GM21381 (cell line): ENCODE measurements around the gene DIAPH3.

Experiments used
- ATAC-seq: cut with Tn5 transposase; IDR thresholded peaks from one replicate; pipeline ENCODE4 v1.9.1; 2021; ENCODE audit warnings: mild to moderate bottlenecking, moderate library complexity; ENCODE audit not compliant: unreplicated experiment

The DIAPH3 gene

GRCh38 chr13:59680429-59681024 lies 483.2 kb downstream of the DIAPH3 start:
- no peak for ATAC-seq

DNA sequence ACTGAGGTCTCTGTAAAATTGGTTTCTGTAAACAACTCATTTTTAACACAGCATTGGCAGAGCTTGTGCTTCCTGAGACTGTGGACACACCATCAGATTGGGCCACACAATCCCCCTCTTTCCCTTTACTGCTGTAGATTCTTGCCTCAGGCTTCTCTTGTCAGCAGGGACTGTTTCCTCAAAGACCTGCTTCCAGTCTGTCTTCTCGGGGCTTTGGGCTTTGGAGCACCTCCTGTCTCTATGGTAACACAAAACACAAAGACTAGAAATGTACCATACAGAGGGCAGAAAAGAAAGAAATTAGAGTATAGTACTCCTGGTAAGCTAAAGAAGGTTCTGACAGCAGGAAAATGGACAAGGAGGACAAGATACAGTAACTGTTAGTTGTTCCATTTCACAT lies 484.5 kb downstream of the DIAPH3 start:
- no peak for ATAC-seq

DNA sequence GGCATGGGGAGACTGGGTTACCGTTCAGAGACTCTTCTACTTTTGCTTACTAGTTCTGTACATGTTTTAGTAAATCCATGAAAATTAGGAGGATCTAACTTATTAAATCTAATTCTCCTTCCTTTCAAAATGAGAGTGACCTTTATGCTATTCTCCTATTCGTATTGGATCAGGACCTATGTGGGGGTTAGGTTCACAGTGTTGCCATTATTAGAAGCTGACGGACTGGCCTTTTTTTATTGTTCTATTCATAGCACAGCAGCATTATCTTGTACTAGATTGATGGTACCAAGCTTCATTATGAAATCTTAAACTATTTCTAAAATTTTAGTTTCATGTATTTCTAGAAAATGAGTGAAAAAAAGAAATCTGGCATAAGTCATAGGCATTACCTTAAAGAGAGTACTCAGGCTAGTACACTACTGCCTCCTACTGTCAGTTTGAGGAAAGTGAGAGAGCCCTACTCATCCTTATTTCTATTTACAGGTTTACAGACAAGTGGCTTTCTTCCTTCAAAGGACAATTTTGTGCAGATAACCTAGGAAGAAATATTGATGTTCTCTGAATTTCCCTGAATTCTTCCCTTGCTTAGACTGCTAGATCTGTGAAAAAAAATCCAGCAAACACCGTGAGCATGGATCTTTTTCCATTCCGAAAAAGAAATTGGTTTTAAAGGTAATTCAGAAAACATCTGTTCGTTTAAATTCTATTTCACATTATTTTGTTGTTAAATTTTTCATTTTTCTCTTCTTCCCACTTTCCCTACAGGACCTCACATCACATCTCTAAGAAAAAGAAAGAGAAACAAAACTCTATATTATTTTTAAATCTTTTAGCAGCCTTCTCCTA lies 485.5 kb downstream of the DIAPH3 start:
- peak; percentile 66 for ATAC-seq

- ATAC-seq: no peak
These were observed 486.3 kb downstream of the DIAPH3 start for GRCh38 chr13:59677430-59677829.

- ATAC-seq: peak; percentile 47
These were observed 489.1 kb downstream of the DIAPH3 start for GRCh38 chr13:59674616-59675015.

- ATAC-seq: no peak
These were observed 490.4 kb downstream of the DIAPH3 start for GRCh38 chr13:59673286-59673685.

GRCh38 chr13:59672445-59672844 lies 491.3 kb downstream of the DIAPH3 start:
- no peak for ATAC-seq

- no peak for ATAC-seq
These were observed 491.8 kb downstream of the DIAPH3 start for GRCh38 chr13:59671881-59672280.

DNA sequence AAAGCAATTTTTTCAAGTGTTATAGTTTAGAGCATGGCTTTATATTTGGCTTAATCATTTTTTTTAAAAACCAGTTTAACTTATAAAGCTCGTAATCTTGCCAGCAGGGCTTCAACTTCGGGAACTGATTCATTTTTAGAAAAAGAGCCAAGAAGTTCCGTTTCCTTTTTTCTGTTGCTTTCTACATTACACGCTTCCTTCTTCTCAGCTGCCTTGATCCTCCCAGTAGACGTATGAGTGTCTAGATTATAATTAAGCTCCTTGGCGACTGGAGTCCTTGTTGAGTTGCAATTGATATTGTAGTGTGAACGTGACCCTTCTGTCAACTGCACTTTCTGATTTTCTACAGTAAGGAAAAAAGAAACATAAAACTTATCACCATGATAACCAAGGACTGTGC lies 497.2 kb downstream of the DIAPH3 start:
- ATAC-seq: no peak

DNA sequence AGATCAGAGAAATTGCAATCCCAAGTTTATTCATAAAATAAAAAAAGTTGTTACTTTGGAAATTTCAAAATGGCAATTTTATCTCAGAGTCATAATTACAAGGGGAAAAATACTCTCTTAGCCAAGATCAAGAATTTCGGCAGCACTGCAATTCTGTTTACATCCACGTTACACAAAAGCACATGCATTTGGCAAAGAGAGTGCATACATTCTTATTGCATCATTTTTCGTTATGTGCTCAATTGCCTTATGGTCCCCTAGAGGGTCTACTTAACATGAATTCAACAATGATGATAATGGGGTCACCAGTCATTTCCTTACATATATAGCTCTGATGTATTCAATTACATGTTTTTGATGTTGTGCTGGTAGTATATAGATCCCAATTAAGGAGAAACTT lies 498.0 kb downstream of the DIAPH3 start:
- no peak for ATAC-seq

GRCh38 chr13:59665184-59665583 lies 498.5 kb downstream of the DIAPH3 start:
- no peak for ATAC-seq

DNA sequence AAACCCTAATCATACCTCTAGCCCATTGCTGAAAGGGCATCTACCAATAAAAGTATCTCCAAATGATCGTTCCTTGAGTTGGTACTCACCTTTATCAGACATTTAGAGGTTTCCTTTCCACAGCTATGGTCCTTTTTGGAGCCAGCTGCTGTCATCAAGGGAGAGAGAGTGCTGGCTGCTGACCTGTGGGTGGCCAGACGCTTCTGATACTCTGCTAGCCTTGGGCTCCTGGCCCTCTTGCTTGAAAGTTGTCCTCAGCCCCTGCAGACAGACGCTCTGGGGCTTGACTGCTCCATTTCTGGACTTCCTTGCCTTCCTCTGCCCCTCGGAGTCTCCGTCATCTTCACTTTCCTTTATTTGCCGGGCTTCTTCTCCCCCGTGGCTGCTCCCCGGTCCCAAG lies 499.1 kb downstream of the DIAPH3 start:
- ATAC-seq: no peak

- ATAC-seq: no peak
These were observed 500.0 kb downstream of the DIAPH3 start for GRCh38 chr13:59663707-59664106.

DNA sequence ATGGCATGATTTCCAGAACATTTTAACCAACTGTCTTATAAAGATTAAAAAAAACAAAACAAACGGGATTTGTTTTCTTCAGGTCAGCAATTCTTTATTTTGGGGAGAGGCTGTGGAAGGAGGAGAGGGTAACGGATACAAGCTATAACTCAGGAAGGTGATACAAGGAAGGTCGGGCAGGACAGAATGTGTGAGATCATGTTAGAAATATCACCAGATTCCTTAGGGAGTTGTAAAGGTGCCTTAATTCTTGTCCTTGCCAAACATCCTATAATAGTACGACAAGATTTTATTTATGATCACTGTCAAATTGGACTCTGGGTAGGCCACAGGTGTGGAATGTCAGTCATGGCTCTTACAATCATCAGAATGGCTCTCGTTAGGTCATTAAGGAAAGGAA lies 503.1 kb downstream of the DIAPH3 start:
- no peak for ATAC-seq

- no peak for ATAC-seq
These were observed 503.7 kb downstream of the DIAPH3 start for GRCh38 chr13:59659981-59660380.

- no peak for ATAC-seq
These were observed 504.9 kb downstream of the DIAPH3 start for GRCh38 chr13:59658738-59659330.

DNA sequence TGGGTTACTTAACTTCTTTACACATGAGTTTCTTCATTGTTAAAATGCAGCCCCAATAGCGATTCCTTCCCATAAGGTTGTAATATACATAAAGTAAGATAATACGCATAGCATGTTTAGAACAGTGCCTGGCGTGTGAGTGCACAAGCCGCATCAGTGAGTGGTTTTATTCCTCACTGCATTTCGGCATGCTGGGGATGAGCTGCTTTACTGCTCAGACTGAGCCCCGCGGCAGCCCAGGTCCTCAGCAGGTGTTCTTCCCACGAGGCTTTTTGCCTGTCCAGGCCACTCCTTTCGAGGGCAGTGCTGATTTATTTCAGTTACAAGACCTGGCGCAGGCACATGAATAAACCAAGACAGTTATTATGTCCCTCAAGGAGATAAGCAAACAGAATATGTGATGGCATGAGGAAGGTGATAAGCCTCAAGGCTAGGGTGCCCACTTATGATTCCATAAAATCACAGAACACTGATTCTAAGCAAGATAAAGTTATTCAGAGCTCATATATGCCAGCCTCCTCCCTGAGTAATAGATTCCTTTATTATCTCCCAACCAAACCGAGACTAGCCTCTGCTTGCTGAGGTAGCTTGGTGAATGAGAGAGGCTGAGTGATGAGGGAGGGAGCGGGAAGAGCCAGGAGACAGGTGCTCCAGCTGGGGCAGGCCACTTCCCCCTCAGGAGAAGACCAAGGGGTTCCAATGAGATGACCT lies 505.5 kb downstream of the DIAPH3 start:
- no peak for ATAC-seq

DNA sequence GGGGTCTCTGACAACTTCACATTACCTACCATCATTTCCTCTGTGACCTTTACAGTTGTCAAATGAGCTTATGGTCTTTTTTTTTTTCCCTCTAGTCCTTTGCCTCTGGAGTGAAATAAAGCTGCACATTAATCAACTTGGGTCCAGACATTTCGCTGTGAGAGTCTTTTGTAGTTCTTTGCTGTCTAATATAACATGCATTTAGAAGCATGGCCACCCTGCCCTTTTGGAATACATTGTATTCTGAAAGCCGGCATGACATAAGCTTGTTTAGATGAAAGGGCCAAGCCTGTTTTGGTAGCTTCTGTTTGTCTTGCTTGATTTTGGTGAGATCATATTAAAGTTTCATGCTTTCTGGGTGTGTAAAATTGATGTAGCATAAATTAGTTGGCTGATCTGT lies 509.8 kb downstream of the DIAPH3 start:
- no peak for ATAC-seq

GRCh38 chr13:59651479-59651878 lies 512.2 kb downstream of the DIAPH3 start:
- ATAC-seq: no peak

GRCh38 chr13:59643906-59644626 lies 519.7 kb downstream of the DIAPH3 start:
- ATAC-seq: no peak

DNA sequence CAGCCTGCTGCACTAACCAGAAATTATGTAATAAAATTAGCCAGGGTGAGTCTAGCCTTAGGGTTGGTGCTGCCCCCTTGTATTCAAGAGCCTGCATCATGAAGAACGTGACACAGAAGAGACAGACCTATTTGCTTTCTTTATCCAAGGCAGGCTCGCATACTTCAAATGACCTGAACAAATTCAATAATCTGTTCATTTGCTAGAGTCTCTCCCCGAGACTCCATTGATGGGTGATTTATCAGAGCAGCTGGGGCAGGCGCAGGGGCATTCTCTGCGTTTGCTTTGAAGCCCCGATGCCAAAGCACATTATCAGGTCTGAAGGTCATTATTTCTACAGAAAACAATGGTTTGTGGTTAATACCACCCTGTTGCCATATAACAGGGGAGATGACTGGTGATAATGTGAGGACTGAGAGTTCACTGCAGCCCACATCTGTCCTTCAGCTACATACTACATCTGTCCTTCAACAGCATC lies 520.3 kb downstream of the DIAPH3 start:
- ATAC-seq: no peak
